GF-D8 (cell line): ENCODE data around the gene DLGAP3.
"Not testable (repeated sequence)": the region's sequence is repeated elsewhere in the genome, so short reads cannot be mapped to it uniquely, and the experiment has no call there.

Experiments used
- DNase-seq: peaks from one replicate; lab custom pipeline; 2025; lab: John Stamatoyannopoulos, UW

The DLGAP3 gene

GRCh38 chr1:34829250-34829649 lies 100.2 kb downstream of the DLGAP3 start:
- DNase-seq = peak; percentile 53

GRCh38 chr1:34828611-34829010 lies 100.8 kb downstream of the DLGAP3 start:
- DNase-seq = no peak

- DNase-seq = no peak
Measured at GRCh38 chr1:34827341-34827941, 102.0 kb downstream of the DLGAP3 start.

- no peak for DNase-seq
Measured at GRCh38 chr1:34825455-34826091, 103.9 kb downstream of the DLGAP3 start.

GRCh38 chr1:34824817-34825454 lies 104.5 kb downstream of the DLGAP3 start:
- DNase-seq = no peak

GRCh38 chr1:34822202-34822601 lies 107.2 kb downstream of the DLGAP3 start:
- DNase-seq = no peak

GRCh38 chr1:34818862-34819261 lies 110.6 kb downstream of the DLGAP3 start:
- DNase-seq = not testable (repeated sequence)

GRCh38 chr1:34816778-34817177 lies 112.7 kb downstream of the DLGAP3 start:
- DNase-seq = no peak

- no peak for DNase-seq
Measured at GRCh38 chr1:34816332-34816731, 113.1 kb downstream of the DLGAP3 start.
